NCI-H2227 (cell line): ENCODE data around the gene DLGAP1.

Source experiments
- DNase-seq: peaks from one replicate; lab custom pipeline; 2025; ENCODE audit not compliant: unreplicated experiment; lab: John Stamatoyannopoulos, UW

DLGAP1 gene

DNA sequence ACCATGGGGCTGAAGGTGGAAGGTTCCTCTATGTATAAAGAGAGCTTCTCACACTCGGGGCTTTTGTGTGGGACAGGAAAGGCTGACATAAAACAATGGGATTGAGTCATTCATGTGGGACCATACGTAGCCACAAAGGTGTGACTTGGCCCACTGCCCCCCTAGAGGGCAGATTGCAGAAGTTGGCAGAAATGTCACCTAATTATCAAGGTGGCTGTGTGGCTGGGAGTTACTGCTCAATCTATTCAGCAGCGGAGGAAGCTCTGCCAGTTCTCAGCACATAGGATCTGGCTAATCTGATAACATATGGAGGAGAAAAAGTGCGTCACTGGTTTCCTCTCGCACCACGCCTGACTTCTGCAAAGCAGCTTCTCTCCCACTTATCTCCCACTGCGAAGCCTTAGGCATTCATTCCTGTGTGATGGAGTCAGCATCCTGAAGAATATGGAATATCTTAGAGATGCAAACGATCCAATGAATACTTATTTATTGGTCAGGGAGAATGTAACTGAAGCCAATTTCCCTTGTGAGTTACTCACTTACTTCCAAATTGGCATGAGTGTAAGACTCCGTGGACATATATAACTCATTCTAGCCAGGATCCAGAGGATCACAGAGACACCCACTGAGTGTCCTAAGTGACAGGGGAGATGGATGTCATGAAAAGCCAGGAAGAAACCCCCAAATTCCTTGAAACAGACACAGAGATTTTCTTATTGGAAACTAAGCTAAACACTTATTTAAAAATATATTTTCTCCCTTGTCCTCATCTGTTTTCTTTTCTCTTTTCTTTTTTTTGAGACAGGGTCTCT, 660.4 kb downstream of the DLGAP1 start:
- no peak for DNase-seq

DNA sequence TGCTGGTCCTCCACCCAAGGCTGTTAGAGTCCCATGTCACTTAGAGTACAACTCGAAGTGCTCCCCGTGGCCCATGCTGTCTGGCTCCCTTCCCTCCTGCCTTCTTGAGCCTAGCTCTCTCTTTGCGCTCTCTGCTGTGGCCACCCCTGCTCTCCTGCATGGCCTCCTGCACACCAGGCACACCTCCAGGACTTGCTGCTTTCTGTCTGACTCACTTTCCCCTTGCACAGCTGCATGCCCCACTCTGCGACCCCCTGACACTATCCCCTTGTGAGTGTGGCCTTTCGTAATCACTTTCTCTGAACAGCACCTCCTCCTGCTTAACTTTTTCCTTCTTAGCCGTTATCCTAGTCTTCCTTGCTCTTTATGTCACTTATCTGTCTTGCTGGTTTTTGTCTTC, 661.6 kb downstream of the DLGAP1 start:
- DNase-seq, result no peak

DNA sequence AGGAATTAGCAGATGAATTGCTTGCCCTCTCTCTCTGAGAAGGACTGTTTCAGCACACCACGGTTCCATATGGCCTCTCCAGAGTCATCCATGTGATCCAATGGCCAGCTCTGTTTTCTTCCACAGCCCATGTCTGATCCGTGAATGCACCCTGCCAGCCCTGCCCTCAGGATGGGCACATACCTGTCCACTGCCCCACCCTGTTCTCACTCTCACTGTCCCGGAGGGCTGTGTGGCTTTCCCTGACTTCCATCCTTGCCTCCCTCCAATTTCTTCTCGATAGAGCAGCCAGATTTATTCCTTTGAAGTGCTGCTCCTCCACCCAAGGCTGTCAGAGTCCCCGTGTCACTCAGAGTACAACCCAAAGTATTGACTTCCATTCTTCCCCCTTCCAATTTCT, 662.0 kb downstream of the DLGAP1 start:
- no peak for DNase-seq

DNA sequence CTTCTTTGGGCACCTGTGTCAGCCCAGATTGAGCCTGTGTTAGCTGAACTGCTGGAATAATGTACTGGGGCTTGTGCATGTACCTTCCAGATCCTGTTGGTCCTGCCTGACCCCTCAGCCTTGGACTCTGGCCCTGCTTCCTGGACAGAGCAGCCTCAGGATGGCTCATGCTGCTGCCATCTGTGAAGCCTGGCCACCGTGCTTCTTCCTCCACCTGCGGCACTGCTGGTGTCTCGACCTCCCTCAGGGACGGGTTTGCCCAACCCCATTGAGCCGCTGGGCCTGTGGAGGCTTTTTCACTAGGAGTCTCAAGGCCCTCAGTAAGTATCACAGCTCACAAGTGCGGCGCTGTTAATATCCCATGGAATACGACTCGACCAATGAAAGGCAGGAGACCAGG, 662.4 kb downstream of the DLGAP1 start:
- DNase-seq, result no peak

DNA sequence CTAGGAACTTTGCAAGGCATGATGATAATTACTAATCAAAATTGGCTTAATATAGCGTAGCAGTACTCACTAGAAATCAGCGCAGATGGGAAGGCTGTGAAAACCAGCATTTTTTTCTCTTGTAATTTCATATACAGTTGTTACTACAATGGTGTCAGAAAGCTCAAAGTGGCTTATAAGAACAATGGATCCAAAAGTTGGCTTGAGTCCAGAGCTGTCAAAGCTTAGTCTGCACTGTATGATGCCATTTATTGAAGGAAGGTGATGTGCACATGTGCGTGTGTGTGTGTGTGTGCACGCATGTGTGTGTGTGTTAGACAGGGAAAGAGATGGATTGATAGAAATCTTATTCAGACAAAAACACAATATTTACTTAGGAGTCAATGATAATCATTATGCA, 663.9 kb downstream of the DLGAP1 start:
- no peak for DNase-seq

DNA sequence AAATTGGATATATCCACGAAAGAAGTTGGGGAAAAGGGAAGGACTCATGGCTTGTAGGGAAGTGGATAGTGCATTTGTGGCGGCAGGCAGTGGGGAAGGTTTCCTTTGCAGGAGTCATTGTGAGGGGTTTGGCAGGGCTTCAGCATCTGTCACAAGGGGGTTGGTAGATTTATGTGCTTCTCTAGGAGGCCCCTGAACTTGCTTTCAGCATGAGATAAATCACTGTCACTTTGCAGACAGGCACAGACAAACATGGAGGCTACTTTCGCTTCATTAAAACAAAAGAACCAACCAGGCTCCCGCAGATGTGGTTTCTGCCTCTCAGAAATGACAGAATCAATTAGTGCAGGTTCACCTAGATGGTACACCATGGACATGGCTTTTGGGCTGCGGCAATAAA, 664.4 kb downstream of the DLGAP1 start:
- DNase-seq, result no peak

DNA sequence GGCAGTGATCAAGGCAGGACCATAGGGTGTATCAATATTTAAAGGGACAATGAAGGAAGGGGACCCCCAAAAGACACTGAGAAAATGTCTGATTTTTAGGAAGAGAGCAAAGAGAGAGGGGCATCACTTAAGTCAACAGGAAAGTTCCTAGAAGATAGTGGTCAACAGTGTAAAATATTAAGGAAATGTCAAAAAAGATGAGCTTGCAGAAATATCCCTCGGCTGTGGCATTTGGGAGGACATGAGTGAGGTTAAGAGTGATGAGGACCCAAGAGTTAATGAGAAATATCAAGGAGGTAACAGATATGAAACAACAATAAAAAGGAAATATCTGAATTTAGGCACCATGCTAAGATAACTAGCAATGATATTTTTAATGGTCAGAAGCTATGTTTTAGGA, 665.6 kb downstream of the DLGAP1 start:
- no peak for DNase-seq

DNA sequence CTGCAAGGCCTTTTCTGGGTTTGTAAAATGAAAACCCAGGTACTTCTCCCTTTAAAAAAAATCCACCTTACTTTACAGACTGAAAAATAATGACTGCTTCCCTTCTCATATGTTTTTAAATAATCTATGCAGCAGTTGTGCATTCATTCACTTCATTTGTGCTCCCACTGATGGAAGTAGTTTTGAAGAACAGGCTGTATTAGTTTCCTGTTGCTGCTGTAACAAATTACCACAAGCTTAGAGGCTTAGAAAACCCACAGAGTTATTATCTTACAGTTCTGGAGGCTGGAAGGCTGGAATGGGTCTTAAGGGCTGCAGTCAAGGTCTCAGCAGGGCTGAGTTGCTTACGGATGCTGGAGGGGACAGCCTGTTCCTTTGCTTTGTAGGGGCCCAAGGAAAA, 670.2 kb downstream of the DLGAP1 start:
- DNase-seq, result no peak

DNA sequence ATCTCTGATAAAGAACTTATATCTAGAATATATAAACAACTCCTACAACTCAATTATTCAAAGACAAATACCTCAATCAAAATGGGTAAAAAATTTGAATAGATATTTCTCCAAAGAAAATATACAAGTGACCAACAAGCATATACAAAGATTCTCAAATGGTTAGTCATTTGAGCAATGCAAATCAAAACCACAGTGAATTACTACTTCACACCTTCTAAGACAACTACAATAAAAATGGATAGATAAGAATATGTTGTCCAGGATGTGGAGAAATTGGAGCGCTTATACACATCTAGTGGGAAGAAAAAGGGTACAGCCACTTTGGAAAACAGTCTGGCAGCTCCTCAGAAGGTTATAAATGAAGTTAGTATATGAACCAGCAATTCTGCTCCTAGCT, 672.2 kb downstream of the DLGAP1 start:
- DNase-seq, result no peak

DNA sequence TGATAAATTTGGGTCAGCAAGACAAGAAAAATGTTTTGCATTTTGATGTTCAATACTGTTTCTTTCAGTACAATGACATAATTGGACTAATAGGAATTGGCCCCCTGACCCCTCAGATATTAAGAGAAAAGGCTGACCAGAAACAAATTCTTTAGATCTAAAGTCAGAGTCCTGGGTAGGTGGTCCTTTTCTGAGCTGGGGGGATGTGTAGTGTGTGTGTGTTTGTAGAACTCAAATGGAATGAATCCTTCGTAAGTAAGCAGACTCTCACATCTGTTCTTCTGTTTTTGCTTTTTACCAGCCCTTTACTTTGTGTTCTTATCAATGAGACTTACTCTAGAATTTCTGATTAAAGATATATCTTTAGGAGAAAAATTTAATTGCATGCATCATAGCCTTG, 677.4 kb downstream of the DLGAP1 start:
- no peak for DNase-seq

DNA sequence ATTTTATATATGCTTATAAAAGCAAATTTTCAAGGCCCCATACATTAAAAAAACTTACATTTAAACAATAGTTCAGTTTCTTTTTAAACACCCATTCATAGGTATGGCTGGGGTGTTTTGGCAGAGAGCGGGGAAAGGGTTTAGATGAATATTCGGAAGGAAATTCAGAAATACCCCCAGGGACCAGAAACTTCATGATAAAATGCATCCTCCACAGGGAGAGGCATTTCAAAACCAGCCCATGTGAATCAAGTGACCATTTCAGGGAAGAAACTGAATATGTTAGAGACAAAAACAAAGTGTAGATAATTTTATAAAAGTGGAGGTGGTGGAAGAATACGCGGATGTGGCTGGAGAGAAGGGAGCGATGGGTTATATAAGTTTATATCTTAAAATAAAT, 678.0 kb downstream of the DLGAP1 start:
- no peak for DNase-seq

DNA sequence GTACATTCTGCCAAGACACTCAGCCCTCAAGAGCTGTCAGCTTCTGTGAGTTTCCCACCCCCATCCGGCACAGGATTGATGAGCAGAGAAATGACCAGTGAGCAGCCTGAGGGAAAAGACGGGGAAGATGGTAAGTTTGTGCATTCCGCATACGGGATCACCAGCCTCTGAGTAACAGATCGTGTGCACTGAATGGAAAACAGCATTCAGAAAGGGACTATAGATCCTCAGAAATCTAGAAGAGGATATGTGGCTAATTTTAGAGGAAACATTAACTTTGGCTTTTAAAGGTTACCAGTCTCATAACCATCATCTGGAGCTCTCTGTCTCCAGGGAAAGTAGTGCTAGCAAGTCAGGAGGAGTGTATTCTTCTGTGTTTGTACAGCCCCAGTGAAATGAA, 679.1 kb downstream of the DLGAP1 start:
- DNase-seq, result no peak

DNA sequence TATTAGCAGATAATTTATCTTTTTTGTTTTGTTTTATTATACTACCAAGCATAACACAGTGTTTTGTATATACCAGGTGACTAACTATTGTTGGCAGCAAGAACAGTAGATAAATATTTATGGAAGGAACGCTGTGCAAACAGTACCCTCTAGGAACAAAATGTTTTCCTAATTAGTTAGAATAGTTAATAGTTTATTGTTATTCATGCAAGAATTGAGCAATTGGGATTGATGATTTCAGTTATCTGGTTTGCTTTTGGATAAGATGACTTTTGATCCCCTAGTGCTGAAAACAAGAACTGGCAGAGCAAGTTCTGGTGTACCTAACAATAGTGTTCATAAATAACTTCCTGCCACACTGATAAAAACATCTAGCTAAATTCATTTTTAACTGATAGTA, 681.8 kb downstream of the DLGAP1 start:
- no peak for DNase-seq

DNA sequence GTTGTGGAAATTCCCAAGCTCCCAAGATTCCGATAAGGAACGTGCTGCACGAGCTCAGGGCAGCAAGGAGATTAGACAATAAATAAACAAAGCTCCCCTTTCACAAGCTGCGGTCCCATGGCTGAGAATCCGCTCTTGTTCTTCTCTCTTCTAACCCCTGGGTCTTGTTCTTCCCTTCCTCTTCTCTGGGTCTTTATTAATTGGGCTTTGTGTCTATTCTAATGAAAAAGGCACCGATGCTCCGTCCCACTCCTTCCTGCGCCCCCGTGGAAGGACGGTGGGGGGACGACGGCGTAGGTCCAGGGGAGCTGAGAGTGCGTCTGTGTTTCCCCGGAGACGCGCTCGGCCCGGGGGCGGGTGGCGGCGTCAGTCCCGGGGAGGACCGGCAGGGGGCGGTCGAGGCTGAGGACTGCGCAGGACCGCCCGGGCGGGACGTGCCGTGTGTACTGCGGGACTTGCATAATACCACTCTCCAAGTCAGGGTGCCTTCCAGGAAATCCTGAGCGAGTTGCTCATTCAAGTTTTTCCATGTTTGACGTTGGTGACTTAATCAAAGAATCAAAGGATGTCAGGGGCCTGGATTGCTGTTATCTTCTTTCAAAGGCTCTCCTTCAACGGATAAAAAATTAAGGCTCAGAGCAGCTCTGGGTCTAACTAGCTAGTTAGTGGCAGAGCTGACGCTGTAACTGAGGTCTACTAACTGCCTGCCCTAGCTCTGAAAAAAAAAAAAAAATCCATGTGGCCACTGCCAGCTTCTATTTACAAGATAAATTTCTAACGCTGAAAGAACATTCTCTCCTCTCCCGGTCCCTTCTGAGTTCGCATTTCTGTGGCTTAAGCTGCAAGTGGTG, 683.8 kb downstream of the DLGAP1 start:
- DNase-seq, result peak; percentile 6

DNA sequence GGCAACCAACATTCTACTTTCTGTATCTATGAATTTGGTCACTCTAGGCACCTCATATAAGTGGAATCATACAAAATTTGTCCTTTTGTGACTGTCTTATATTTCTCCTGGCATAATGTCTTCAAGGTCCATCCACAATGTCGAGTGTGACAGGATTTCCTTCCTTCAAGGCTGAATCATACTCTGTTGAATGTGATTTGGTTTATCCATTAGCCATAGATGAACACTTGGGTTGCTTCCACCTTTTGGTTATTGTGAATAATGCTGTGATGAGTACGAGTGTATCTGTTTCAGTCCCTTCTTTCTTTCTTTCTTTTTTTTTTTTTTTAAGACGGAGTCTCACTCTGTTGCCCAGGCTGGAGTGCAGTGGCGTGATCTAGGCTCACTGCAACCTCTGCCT, 693.8 kb downstream of the DLGAP1 start:
- DNase-seq, result no peak

DNA sequence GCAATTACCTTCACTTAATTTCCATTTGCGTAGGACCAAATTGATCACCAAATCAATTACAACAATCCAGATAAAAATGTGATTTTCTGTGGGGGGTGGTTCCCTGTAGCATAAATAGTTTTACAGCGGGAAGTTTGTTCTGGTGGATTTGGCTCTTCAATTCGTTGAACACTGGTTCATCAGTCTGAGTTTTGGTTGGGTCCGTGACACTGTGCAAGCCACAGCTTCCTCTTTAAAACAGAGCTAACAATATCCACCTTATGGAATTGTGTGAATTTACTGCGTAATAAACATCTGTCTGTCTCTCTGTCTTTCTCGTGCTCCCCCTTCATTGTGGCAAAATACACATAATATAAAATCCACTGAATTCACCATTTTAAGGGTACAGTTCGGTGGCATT, 694.4 kb downstream of the DLGAP1 start:
- DNase-seq, result no peak

DNA sequence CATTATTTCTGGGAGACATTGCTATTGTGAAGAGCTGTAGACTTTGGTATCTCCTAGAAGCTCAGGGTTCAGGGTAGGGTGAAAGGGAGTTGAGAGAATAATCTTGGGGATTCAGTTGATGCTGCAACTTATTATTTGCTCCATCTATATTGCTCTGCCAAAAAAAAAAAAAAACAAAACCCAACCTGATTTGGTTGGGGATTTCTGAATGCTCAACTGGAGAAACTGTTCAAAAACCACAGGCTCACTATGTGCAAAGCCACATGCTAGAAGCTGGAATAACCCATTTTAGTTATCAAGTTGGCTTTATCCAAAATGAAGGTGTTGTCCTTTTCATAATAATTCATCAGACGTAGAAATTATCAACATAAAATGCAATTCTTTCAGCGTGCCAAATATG, 696.0 kb downstream of the DLGAP1 start:
- no peak for DNase-seq

DNA sequence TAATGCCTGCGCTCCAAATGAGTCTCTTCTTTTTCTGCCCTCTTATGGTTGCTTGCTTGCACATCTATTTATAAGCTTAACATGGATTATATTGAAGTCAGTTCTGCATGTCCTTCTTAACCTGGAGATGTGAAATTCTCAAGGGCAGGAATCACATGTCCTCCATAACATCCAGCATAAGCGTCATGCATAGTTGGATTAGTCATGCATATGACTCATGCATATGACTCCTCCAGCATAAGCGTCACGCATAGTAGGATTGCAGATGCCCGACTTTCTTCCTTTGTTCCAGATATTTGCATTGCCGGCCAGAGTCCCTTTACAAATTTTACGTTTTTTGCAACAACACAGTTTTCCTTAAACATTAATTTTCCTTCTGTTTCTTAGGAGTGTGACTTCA, 696.6 kb downstream of the DLGAP1 start:
- DNase-seq, result no peak

DNA sequence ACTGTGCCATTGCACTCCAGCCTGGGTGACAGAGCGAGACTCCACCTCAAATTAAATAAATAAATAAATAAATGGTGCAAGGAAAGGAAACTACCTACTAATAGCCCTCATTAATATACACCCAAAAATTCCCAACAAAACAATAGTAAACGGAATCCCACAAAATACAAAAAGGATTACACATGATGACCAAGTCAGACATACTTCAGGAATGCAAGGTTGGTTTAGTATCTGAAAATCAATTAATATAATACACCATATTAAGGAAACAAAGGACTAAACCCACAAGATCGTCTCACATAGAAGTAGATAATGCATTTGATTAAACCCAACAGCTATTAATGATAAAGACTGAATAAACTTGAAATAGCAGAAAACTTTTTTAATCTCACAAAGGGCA, 697.7 kb downstream of the DLGAP1 start:
- DNase-seq, result no peak

DNA sequence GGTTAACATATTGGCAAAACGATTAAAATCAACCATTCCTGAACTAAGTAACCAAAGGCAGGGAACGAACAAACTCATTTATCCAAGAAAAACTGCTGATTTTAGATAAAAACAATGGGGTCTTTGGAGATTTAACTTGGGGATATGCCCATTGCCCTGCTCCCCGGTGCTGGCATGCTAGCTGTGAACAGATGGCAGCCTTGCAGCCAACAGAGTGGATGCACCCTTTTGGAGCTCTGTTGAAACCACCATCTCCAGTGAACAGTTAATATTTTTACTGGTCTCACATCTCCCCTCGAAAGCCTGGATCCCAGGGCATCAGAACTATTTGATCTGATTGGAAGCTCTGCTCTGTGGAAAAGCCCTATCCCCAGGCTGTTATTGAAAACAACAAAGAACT, 702.0 kb downstream of the DLGAP1 start:
- DNase-seq, result no peak

DNA sequence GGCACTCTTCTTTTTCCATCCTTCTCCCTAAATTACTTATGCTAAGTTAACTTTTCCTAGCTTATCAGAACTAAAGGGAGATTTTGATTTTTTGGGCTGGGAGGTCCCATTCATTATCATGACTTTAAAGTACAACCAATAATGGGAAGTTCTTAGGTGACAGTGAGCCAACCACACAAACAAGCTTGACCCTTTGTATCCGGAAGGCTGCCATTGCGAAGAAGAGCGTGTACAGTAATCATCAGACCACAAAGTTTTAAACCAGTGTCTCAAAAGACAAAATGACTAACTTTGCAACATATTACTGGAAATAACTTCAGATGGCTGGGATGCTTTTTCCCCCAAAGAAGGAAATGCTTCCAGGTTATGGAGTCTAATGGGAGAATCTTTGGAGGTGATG, 707.0 kb downstream of the DLGAP1 start:
- DNase-seq, result no peak

DNA sequence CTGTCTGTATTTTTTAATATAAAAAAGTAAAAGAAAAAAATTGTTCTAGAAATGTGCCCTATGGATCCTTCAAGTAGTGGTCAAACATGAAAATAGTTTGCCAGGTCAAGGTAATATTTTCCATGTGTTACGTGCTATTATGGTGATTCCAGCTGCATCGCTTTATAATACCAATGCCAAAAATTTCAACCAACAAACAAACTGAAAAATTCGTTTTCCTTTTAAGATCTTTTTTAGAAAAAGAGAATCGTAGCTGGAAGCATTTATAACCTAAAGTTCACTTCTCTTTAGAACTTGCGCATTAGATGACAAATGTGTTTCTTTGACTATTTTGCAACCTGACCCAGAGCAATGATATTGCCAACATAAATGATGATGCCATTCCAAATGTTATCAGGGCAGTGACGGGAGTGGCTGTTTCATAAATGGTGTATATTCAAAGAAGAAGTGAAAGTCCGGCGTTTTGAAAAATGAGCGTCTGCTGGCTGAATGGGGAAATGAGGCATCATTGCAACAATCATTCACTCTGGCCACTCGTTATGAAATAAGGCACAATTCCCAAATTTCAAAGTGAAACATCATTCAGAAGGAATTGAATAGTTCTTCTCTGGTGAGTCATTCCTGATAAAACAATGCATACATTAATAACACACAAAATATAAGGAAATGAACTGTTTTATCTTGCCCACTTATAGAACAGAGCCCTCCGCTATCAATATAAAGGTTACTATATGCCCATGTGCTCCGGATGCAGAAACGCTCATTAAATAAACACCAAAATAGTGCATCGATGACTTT, 707.7 kb downstream of the DLGAP1 start:
- DNase-seq, result no peak
